ENCODE data around the gene NSMCE1.
"Not testable (repeated sequence)": the region's sequence is repeated elsewhere in the genome, so short reads cannot be mapped to it uniquely, and the experiment has no call there.

Gene NSMCE1

DNA sequence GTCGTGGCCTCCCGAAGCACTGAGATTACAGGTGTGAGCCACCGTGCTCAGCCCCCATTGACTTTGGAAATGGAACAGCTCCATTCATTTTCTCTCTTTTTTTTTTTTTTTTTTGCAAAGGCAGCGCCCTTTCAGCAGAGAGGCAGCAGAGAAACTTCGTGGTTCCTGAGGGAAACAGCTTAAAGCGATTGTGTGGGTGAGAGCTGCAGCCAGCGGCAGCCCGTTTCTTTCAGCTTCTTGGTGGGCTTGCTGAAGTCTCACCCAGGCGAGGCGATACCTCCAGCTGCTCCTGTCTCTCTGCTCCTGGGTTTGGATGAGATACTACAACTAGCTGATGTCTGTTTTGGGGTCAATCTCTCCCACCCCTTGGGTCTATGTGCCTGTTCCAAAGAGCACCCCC, 57.5 kb downstream of the NSMCE1 start:
- DNase-seq = no peak

DNA sequence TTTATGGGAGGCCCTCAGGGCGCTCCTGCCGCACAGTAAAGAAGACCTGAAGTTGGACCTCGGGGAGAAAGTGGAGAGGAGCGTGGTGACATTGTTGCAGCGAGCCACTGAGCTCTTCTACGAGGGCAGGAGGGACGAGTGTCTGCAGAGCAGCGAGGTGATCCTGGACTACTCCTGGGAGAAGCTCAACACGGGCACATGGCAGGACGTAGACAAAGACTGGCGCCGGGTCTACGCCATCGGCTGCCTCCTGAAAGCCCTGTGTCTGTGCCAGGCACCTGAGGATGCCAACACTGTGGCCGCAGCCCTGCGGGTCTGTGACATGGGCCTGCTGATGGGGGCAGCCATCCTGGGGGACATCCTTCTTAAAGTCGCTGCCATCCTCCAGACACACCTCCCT, 58.4 kb downstream of the NSMCE1 start:
- no peak for DNase-seq

DNA sequence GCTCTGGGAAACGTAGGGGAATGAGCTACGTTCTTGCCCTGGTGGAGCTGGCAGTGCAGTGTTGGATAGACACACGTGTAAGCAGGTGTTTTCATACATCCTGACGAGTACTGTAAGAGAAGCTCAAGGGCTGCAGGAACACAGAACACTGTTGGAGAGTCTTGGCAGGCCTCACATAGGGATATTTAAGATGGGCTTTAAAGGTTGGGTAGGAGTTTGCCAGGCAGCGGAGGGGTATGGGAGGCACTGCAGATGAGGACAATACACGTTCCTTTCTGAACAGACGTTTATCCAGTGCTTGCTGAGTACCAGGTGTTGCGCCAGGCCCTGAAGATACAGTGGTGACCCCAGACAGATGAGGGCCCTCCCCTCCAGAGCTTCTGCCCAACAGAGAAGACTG, 59.0 kb downstream of the NSMCE1 start:
- DNase-seq = no peak

DNA sequence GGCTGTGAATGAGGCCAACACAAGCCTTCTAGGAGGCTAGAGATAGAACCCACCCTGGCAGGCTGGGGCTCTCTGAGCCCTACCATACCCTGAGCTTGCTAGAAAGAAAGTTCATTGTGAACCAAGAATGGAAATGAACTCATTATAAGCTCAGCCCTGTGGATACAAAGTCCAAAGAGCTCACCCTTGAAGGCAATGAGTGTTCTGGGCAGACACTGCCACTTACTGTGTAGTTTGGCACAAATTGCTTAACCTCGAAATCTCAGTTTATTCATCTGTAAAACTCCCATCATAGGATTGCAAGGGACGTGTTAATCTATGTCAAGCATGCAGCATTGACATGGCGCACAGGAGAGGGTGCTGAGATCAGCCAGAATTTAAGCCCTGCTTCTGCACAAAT, 59.8 kb downstream of the NSMCE1 start:
- no peak for DNase-seq

DNA sequence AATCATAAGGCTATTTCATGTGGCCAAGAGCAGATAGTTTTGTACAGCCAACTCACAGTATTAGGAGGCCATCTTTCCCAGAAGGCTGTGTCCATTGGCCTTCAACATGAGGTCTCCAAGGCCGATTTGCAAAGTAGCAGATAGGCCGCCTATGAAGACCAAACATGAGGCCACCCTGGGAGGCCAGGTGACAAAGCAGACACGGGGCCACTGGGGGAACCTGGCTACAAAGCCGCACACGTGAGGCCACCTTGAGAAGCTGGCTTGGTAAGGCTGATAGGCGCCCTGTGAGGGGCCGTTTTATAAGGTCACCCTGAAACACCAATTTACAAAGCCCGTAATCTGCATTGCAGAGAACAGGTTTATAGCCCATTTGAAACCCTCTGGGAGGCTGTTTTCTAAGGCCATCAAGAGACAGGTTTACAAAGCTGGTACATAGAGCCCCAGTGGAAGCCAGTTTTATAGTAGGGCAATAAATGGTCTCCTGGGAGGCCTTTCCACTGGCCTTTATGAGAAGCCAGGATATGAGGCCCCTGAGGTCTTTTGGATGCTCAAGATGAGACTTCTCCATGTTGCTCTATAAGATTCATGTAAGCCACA, 60.4 kb downstream of the NSMCE1 start:
- no peak for DNase-seq

DNA sequence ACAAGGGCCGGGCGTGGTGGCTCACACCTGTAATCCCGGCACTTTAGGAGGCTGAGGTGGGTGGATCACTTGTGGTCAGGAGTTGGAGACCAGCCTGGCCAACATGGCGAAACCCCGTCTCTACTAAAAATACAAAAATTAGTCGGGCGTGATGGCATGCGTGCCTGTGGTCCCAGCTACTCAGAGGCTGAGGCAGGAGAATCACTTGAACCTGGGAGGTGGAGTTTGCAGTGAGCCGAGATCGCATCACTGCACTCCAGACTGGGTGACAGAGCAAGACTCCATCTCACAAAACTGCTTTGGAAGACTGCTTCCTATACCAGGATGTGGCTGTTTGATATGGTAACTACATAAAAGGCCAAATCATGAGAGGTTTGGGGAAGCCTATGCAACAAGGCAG, 61.5 kb downstream of the NSMCE1 start:
- not testable (repeated sequence) for DNase-seq

DNA sequence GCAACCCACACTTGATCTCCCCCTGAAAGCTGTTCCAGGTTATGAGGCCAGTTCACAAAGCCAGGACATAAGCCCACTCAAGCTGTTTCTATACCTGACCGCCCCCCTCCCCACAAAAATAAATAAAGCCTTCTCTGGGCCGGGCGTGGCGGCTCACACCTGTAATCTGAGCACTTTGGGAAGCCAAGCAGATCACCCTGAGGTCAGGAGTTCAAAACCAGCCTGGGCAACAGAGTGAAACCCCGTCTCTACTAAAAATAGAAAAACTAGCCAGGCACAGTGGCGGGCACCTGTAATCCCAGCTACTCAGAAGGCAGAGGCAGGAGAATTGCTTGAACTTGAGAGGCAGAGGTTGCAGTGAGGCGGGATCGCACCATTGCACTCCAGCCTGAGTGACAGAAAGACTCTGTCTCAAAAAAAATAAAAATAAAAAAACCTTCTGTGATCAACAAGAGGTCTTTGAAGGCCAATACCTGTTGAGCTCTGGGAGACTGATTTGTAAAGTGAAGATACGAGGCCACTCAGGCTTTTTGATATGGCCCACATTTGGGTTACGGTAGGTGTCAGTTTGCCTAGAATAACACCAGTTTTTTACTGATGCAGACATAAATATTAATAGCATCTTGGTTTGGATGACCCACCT, 63.0 kb downstream of the NSMCE1 start:
- DNase-seq = no peak

DNA sequence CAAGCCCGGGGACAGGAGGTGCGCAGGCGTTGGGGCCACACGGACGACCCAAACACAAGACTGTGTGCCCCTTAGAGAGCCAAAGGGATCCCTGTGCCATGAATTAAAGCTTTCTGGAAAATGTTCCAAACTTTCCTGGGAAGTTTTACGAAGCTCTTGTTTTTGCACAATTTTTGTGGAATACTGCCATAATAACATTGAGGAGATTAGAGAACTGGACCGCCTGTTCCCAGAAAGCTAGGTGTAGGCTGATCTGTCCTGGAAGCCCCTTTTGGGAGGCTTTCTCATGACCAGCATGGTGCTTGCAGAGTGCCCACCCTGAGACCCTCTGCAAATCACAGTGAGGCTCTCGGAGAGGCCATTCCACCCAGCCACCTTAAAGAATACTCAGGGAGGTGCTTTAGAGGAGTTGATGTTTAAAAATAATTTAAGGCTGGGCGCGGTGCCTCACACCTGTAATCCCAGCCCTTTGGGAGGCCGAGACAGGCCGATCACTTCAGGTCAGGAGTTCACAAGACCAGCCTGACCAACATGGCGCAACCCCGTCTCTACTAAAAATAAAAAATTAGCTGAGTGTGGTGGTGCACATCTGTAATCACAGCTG, 64.2 kb downstream of the NSMCE1 start:
- no peak for DNase-seq

DNA sequence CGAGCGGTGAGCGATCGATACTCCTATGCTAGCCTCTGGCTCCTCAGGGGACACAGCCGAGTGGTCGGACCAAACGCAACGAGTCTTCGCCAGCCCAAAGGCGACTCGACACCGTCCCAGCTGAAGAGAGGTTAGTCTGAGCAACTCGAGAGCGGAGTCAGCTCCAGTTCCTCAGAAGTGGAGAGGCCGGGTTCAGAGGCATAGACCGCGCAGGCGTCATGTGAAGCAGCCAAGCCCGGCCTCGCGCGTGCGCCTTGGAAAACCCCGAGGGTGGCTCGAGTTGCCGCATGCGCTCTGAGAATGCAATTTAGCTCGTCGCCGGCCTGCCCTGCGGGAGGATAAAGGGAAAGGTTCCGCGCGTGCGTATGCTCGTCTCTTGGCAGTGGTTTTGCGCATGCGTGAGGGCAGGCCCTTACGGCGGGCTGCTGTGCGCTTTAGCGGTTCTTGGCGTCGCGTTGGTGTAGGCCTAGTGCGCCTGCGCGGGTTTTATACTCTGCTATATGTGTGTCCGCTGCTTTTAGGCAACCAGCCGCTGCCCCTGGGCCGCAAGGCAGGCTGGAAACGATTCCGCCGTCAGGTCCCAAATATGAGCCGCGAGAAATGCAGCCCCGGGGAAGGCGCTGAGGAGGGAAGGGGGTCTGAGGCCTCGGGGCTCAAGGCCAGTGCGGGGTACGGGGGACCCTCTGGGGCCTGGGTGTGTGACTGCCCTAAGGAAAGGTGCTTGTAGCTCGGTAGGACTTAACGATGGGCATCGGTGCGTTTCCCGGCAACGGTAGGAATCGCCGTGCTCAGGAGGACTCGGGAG, 64.9 kb downstream of the NSMCE1 start, which contains the start of gene KDM8:
KDM8 (plus strand) TSS at position 20 of the 805 bp plus-strand sequence. CDS start 6,598 bp downstream, outside the sequence.
- DNase-seq = peak; percentile 99

DNA sequence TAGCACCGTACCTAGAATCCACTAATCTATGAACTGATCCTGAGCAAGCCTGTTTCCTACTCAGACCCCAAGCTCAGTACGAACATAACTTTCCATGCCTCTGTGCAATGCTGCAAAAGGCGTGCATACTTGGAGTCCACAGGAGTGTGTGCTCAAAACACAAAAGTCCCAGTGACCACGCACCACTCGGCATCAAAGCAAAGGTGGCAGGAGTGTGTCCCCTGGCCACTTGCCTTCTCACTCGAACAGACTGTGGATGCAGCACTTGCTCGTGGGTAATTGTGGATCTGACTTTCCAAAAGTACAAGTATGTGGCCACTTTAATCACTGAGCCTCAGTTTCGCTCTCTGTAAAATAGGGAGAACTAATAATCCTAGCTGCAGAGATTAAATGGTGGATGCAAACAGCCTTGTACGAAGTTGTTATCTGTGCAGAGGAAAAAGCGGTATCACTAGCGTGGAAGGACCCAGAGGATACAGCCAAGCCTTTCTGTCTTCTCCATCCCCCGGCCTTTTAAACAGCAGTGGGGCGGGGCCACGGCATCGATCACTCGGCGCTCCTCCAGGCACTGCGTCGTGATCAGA, 65.6 kb downstream of the NSMCE1 start:
- DNase-seq = no peak

DNA sequence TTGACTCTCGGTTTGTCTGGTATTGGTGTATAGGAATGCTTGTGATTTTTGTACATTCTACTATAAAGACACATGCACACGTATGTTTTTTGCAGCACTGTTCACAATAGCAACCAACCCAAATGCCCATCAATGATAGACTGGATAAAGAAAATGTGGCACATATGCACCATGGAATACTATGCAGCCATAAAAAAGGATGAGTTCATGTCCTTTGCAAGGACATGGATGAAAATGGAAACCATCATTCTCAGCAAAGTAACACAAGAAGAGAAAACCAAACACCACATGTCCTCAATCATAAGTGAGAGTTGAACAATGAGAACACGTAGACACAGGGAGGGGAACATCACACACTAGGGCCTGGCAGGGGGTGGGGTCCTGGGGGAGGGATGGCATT, 67.7 kb downstream of the NSMCE1 start:
- not testable (repeated sequence) for DNase-seq

DNA sequence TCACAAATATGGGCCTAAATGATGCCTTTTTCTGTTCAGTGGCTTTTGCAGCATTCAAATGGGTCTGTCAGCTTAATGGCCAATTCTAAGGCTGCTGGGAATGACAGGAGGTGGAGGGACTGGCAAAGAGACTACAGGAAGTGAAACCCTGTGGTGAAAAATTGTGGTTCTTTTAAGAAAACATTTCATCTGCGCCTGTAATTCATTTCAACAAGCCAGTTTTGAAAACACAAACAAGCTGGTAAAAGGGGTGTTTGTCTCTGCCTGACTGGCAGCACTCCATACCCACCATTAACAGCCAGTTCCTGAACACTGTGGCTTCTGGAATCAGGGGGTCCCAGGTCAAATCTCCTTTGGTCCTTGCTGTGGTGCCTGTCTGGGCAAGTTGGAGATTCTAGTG, 68.8 kb downstream of the NSMCE1 start:
- DNase-seq = no peak

DNA sequence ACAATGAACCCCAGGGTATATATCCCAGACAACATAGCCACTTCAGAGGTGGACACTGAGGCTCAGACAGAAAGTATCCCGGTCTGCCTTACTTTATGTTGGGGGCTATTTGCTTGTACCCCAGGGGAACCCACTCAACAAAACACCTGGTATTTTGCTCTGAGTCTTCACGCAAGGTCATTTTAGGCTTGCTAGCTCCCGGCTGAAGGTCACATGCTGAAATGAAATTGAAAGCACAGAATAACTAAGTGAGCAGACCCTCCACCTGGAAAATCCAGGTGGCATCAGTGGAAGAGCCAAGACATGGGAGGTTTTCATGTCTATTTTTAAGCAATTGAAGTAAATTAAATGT, 69.4 kb downstream of the NSMCE1 start:
- DNase-seq = no peak

DNA sequence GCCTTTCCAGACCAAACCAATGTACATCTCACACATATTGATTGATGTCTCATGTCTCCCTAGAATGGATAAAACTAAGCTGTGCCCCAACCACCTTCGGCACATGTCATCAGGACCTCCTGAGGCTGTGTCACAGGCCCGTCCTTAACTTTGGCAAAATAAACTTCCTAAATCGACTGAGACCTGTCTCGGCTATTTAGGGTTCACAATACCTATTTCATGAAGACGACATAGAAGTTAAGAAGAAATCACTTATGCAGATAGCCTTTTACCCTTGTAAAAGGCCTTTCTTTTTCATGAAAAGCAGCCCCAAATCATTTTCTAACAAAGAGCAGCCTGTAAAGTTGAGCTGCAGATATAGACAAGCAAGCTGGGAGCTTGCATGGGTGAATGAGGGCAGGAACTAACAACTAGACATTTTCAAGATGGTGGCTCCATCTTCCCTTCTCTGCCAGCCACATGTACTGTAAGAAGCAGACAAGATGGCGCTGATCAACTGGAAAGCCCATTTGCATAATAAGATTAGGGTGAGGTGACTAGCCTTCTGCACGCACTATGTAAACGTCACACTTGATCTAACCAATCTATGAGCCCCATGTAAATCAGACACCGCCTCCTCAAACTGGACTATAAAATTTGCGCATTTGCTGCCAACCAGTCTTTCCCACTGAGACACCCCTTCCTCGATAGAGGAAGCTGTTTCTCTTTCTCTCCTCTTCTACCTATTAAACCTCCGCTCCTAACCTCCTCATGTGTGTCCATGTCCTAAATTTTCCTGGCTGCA, 69.9 kb downstream of the NSMCE1 start:
- DNase-seq = no peak

DNA sequence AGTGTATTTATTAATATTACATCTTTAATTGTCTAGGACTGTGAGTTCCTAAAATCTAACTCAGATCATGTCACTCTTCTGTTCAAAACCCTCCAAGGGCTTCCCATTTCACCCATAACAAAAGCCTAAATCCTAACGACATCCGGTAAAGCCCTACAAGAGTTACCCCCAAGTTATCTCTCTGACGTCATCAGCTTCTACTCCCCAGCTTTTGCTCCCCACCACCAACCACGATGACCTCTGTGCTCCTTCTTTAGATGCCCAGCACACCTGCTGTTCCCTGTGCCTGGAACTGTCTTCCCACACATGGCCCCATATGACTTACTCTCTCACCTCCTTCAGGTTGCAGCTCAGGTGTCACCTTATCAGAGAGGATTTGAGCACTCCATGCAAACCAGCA, 71.6 kb downstream of the NSMCE1 start:
- no peak for DNase-seq

DNA sequence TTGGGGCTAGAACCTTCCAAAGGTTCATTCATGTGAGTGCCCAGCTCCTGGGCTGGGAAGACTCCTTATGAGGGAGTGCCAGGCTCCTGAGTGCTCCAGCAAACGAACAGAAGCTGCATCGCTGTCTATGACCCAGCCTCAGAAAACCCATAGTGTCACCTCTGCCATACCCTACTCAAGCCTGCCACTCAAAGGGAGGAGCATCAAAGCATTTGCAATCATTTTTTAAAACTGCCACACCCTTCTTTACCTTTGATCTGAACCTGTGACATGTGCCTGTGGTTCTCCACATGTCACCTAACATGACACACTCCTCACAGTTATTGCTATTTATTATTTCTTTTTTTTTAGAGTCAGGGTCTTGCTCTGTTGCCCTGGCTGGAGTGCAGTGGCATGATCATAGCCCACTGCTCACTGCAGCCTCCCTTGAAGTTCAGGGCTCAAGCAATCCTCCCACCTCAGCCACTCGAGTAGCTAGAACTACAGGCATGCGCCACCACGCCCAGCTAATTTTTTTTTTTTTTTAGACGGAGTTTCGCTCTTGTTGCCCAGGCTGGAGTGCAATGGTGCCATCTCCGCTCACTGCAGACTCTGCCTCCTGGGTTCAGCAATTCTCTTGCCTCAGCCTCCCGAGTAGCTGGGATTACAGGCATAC, 72.5 kb downstream of the NSMCE1 start:
- DNase-seq = no peak

DNA sequence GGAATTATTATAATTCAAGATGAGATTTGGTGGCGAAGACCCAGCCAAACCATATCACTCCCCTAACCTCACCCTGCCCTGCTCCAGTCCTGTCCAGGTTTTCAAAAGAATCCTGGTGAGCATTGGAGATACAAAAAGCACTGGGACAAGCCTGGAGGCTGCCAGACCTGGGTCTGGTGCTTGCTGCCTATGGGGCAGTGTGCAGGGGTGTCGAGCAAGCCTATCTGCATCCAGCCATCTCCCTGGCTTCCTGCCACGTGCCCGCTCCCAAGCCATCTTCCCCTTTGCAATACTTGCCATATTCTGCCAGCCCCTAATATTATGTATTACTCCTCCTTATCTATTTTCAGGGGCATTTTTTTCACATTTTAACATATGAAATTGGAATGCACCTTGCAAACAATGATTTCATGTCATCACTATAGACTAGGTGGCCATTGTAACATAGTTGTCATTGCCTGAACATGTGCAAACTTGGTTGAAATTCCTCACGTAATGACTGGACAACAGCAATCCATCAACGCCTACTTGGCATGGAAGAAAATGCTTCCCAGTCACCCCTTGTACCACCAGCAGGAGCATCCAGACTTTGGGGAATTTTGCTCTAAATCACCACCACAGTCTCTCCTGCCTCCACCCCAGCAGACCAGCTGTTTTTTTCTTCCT, 73.4 kb downstream of the NSMCE1 start:
- DNase-seq = no peak

DNA sequence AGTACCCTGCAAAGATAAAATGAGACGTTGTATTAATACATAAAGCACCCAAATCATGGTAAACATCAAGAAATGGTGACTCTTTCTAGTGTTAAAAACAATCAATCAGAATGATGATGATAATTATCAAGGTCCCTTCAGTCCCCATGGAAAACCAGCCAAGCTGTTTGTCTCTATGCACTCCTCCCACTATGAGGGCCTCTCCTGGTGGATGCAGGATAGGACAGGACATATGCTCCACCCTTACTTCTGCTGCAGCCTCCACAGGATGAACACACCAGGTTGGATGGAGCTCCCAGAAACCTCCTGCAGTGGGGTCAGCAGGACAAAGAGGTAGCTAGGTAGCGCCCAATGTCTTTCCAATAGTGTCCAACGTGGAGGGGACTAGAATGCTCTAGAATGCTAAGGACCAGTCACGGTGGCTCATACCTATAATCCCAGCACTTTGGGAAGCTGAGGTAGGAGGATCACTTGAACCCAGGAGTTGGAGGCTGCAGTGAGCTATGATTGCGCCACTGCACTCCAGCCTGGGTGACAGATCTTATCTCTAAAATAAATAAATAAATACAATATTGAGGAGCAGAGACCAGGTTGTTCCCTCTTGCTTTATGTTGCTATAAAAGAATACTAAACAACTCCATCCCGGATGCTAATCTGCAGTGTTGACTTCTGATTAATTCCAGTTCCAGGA, 75.1 kb downstream of the NSMCE1 start:
- no peak for DNase-seq

DNA sequence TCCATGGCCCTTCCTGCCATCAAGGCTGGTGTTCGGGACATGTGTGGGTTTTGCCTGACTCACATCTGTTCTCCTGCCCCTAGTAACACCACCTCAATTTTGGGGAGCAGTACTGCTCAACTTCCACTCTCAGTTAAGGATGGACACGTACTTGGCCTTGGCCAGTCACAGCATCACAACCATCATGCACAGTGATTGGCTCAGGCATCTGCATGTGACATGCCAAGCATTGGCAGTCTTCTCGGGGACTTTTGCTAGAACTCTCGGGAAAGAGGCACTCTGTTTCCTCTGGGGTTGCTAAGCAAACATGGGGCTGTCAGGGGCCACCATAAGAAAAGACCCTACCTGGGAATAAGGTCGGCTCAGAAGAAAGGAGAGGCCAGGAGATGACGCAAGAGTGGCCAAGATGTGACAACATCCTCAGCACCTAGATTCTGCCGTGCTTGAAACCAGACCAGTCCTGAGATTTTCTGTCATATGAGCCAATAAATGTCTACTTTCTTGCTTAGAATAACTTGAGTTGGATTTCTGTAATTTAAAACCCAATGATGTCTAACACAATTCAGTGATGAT, 77.1 kb downstream of the NSMCE1 start:
- no peak for DNase-seq

DNA sequence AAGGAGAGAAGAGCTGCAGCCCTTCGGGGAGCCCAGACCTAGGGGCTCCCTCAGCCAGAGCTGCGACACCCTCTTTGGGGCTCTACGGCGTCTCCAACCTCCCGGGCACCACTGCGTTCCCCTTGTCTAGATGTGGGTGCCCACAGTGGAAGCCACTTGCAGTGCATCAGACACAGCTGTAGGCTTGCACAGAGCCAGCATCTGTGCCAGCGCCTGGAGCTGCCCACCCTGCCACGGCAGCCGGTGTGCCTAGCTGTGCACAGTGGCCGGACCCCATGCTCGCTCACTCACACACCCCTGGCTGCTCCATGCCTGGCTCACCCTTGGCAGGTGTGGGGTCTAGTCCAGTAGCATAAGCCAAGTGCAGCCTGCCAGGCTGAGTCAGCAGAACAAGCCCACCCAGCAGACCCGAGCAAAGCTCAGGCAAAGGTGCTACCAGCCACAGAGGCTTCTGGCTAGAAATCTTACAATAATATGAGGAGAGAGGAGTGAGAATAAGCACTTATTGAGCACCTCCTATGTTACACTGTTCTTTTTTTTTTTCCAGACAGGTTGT, 78.2 kb downstream of the NSMCE1 start:
- no peak for DNase-seq
